ENCODE measurements around the gene PTPN21. TPM values are rescaled to one million over a fixed set of nuclear protein-coding genes. Genes with fewer than 3 reads are reported as not detected.
A peak's percentile ranks its signal among the peaks of the same experiment; 100 is the strongest.

The PTPN21 gene
- total and polyA plus RNA-seq, 2 of the 13 experiments (the other 11 are each of a cell fraction or from before 2014, with no cell fraction given), result 2.0 to 3.7 TPM

DNA sequence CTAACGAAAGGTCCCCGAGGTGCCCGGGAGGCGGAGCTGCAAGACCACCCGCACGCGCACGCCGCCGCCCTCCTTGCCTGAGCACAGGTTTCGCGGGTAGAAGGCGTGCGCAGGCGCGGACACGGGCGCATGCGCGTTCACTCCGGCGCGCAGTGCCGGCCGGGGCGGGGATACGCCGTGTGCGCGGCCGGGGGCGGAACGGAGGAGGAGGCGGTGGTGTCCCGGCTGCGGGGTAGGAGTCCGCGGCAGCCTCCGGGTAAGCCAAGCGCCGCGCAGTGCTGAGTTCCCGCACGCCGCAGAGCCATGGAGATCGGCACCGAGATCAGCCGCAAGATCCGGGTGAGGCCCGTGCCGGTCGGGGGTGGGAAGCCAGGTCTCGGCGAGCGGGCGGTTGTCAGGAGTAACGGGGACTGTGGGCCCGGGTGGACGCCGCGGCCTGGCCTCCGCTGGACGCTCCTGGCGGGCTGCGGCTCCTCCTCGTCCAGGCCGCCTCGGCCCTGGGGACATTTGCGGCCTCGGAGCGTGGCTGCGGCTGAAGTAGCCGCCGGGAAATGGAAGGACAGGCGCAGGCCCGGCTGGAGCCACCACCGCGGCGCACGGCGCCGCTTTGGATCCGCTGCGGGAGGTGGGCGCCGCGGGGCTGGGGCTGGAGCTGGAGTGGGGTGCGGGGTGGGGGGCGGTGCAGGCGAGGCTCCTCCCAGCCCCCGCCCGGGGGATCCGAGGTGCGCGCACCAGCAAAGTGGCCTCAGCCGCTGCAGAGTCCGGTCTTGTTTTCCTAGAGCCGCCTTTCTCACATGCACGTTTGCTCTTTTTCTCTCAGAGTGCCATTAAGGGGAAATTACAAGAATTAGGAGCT lies 8.3 kb upstream of the PTPN21 start, which contains the start of gene ZC3H14 (continued):
- peak; percentile 61; the same call in 1 of the 2 replicates for TF ChIP-seq POGZ (CRISPR knock-in tag; IDR thresholded peaks at IDR 0.05)
- TF ChIP-seq, protein P1, sequence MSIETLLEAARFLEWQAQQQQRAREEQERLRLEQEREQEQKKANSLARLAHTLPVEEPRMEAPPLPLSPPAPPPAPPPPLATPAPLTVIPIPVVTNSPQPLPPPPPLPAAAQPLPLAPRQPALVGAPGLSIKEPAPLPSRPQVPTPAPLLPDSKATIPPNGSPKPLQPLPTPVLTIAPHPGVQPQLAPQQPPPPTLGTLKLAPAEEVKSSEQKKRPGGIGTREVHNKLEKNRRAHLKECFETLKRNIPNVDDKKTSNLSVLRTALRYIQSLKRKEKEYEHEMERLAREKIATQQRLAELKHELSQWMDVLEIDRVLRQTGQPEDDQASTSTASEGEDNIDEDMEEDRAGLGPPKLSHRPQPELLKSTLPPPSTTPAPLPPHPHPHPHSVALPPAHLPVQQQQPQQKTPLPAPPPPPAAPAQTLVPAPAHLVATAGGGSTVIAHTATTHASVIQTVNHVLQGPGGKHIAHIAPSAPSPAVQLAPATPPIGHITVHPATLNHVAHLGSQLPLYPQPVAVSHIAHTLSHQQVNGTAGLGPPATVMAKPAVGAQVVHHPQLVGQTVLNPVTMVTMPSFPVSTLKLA (IDR thresholded peaks at IDR 0.05), result peak; percentile 37
- no peak for TF ChIP-seq TARDBP (CRISPR knock-in tag; IDR thresholded peaks at IDR 0.05)
- TF ChIP-seq ZNF160 (CRISPR knock-in tag; IDR thresholded peaks at IDR 0.05), result no peak; the same call in 1 of the 2 replicates
- peak; percentile 44; the same call in 1 of the 2 replicates for TF ChIP-seq NFKBIZ (CRISPR knock-in tag; IDR thresholded peaks at IDR 0.05)
- TF ChIP-seq GATAD1 (CRISPR knock-in tag; IDR thresholded peaks at IDR 0.05), result peak; percentile 82; the same call in 1 of the 2 replicates
- 0 out of 2 replicates have a peak, but pooled peaks have one; percentile 22 for TF ChIP-seq ZNF264 (CRISPR knock-in tag; IDR thresholded peaks at IDR 0.05)
- TF ChIP-seq, protein P2, sequence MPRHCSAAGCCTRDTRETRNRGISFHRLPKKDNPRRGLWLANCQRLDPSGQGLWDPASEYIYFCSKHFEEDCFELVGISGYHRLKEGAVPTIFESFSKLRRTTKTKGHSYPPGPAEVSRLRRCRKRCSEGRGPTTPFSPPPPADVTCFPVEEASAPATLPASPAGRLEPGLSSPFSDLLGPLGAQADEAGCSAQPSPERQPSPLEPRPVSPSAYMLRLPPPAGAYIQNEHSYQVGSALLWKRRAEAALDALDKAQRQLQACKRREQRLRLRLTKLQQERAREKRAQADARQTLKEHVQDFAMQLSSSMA (CRISPR knock-in tag; IDR thresholded peaks at IDR 0.05), result peak; percentile 62; the same call in 1 of the 2 replicates
- no peak for TF ChIP-seq MLLT10 (CRISPR knock-in tag; IDR thresholded peaks at IDR 0.05)
- peak; percentile 97 for TF ChIP-seq ZNF790 (CRISPR knock-in tag; IDR thresholded peaks at IDR 0.05; ENCODE audit: borderline replicate concordance)
- TF ChIP-seq ZNF816 (CRISPR knock-in tag; IDR thresholded peaks at IDR 0.05; ENCODE audit: borderline replicate concordance), result peak; percentile 58; the same call in 1 of the 2 replicates
- peak; percentile 75; the same call in 1 of the 2 replicates for TF ChIP-seq ZNF253 (CRISPR knock-in tag; IDR thresholded peaks at IDR 0.05; ENCODE audit: borderline replicate concordance)
- TF ChIP-seq, protein P3, sequence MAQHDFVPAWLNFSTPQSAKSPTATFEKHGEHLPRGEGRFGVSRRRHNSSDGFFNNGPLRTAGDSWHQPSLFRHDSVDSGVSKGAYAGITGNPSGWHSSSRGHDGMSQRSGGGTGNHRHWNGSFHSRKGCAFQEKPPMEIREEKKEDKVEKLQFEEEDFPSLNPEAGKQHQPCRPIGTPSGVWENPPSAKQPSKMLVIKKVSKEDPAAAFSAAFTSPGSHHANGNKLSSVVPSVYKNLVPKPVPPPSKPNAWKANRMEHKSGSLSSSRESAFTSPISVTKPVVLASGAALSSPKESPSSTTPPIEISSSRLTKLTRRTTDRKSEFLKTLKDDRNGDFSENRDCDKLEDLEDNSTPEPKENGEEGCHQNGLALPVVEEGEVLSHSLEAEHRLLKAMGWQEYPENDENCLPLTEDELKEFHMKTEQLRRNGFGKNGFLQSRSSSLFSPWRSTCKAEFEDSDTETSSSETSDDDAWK (CRISPR knock-in tag; IDR thresholded peaks at IDR 0.05), result no peak
- TF ChIP-seq ISL2 (CRISPR knock-in tag; IDR thresholded peaks at IDR 0.05), result no peak; the same call in 1 of the 2 replicates
- peak; percentile 60 for TF ChIP-seq PTBP1 (IDR thresholded peaks at IDR 0.05; ENCODE audit: low read depth, low read length, poor library complexity, severe bottlenecking)
- TF ChIP-seq SPEN (CRISPR knock-in tag; IDR thresholded peaks at IDR 0.05; ENCODE audit: low read depth), result peak; percentile 88
- TF ChIP-seq, protein P4, sequence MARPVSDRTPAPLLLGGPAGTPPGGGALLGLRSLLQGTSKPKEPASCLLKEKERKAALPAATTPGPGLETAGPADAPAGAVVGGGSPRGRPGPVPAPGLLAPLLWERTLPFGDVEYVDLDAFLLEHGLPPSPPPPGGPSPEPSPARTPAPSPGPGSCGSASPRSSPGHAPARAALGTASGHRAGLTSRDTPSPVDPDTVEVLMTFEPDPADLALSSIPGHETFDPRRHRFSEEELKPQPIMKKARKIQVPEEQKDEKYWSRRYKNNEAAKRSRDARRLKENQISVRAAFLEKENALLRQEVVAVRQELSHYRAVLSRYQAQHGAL (CRISPR knock-in tag; IDR thresholded peaks at IDR 0.05; ENCODE audit: not compliant biosample characterization), result peak; percentile 79
- TF ChIP-seq KAT8 (CRISPR knock-in tag; IDR thresholded peaks at IDR 0.05), result peak; percentile 74
- TF ChIP-seq, protein P5, sequence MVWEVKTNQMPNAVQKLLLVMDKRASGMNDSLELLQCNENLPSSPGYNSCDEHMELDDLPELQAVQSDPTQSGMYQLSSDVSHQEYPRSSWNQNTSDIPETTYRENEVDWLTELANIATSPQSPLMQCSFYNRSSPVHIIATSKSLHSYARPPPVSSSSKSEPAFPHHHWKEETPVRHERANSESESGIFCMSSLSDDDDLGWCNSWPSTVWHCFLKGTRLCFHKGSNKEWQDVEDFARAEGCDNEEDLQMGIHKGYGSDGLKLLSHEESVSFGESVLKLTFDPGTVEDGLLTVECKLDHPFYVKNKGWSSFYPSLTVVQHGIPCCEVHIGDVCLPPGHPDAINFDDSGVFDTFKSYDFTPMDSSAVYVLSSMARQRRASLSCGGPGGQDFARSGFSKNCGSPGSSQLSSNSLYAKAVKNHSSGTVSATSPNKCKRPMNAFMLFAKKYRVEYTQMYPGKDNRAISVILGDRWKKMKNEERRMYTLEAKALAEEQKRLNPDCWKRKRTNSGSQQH (CRISPR knock-in tag; IDR thresholded peaks at IDR 0.05; ENCODE audit: low read depth), result peak; percentile 85; the same call in 1 of the 2 replicates
- TF ChIP-seq, protein P6, sequence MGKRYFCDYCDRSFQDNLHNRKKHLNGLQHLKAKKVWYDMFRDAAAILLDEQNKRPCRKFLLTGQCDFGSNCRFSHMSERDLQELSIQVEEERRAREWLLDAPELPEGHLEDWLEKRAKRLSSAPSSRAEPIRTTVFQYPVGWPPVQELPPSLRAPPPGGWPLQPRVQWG (CRISPR knock-in tag; IDR thresholded peaks at IDR 0.05; ENCODE audit: borderline replicate concordance, low read depth), result no peak
- no peak for TF ChIP-seq ZNF550 (CRISPR knock-in tag; IDR thresholded peaks at IDR 0.05; ENCODE audit: borderline replicate concordance)
- no peak for TF ChIP-seq FOXJ3 (CRISPR knock-in tag; IDR thresholded peaks at IDR 0.05; ENCODE audit: borderline replicate concordance)
